K562 (cell line): ENCODE results near the gene PAQR8. TPM values are rescaled to one million over a fixed set of nuclear protein-coding genes. Genes with fewer than 3 reads are reported as not detected.

Source experiments
- ARID2 ChIP-seq: fragments of 450-650 bp; IDR thresholded peaks from 2 replicates; pipeline ENCODE4 v1.6.1; 2017; ENCODE audit warnings: antibody characterized with exemption, mild to moderate bottlenecking
- ATF1 ChIP-seq, 2 experiments: fragments of 450-650 bp in 1 of 2; IDR thresholded peaks; 2 replicates each; pipeline ENCODE4 v1.6.1; 2016; ENCODE audit warnings: missing compliant biosample characterization in 1 of 2, missing genetic modification characterization in 1 of 2
- BCL6 ChIP-seq: fragments of 250-450 bp; sonication (Bioruptor Pico); IDR thresholded peaks from 2 replicates; pipeline ENCODE4 v1.4.0; 2020
- BMI1 ChIP-seq: fragments of 150-350 bp; IDR thresholded peaks from 2 replicates; pipeline ENCODE4 v1.6.1; 2014; ENCODE audit warnings: low read length
- CBX1 ChIP-seq: sonication (generic); IDR thresholded peaks from 2 replicates; pipeline ENCODE4 v1.6.1; 2016; ENCODE audit warnings: antibody characterized with exemption, low read depth, mild to moderate bottlenecking
- CBX3 ChIP-seq, 2 experiments: IDR thresholded peaks; 1 replicate in 1 of 2; 2 replicates in 1 of 2; pipeline ENCODE4 v1.6.1; 2012; ENCODE audit warnings: inconsistent platforms in 2 of 2, low read length in 2 of 2, borderline replicate concordance in 1 of 2, control low read depth in 1 of 2
- CEBPZ ChIP-seq: fragments of 150-350 bp; IDR thresholded peaks from 2 replicates; pipeline ENCODE4 v1.6.1; 2014; ENCODE audit warnings: low read depth, mild to moderate bottlenecking, low read length, borderline replicate concordance
- DIDO1 ChIP-seq: fragments of 450-650 bp; IDR thresholded peaks from 2 replicates; pipeline ENCODE4 v1.6.1; 2016; ENCODE audit warnings: low read depth, missing biosample characterization, missing genetic modification characterization
- FOXJ3 ChIP-seq: sonication (generic); formaldehyde crosslinking; IDR thresholded peaks from 2 replicates; pipeline ENCODE4 v1.4.0; 2020; ENCODE audit warnings: mild to moderate bottlenecking, missing genetic modification reagents
- GABPA ChIP-seq: fragments of 200-800 bp; sonication (Bioruptor generic); conservative IDR thresholded peaks from 2 replicates; pipeline ENCODE4 v1.6.1; 2016; ENCODE audit warnings: low read depth, missing genetic modification characterization, missing compliant biosample characterization
- GATAD2B ChIP-seq: fragments of 450-650 bp; IDR thresholded peaks from 2 replicates; pipeline ENCODE4 v1.6.1; 2017; ENCODE audit warnings: mild to moderate bottlenecking, borderline replicate concordance
- GTF2B ChIP-seq: IDR thresholded peaks from 2 replicates; pipeline ENCODE4 v1.6.1; 2011; ENCODE audit not compliant: insufficient read length; ENCODE audit errors: extremely low read depth
- PKNOX1 ChIP-seq: fragments of 450-650 bp; IDR thresholded peaks from 2 replicates; pipeline ENCODE4 v1.6.1; 2016
- PRMT5 ChIP-seq: sonication (generic); formaldehyde crosslinking; IDR thresholded peaks from 2 replicates; pipeline ENCODE4 v1.5.0; 2020; ENCODE audit warnings: missing genetic modification reagents
- RBM17 ChIP-seq: fragments of 200-400 bp; formaldehyde crosslinking; IDR thresholded peaks from 2 replicates; pipeline ENCODE4 v1.6.1; 2017; ENCODE audit warnings: low read depth, mild to moderate bottlenecking, low read length, borderline replicate concordance
- SMARCA4 ChIP-seq: fragments of 450-650 bp; IDR thresholded peaks from 2 replicates; pipeline ENCODE4 v1.6.1; 2016
- TAF15 ChIP-seq: fragments of 200-400 bp; formaldehyde crosslinking; IDR thresholded peaks from 2 replicates; pipeline ENCODE4 v1.6.1; 2017; ENCODE audit warnings: mild to moderate bottlenecking, low read depth, low read length, moderate library complexity
- WHSC1 ChIP-seq: IDR thresholded peaks from one replicate; pipeline ENCODE4 v1.6.1; 2012; ENCODE audit warnings: low read length, control low read depth, inconsistent platforms
- XRCC5 ChIP-seq: fragments of 200-400 bp; formaldehyde crosslinking; IDR thresholded peaks from 2 replicates; pipeline ENCODE4 v1.6.1; 2017; ENCODE audit warnings: low read depth, mild to moderate bottlenecking, low read length
- YBX1 ChIP-seq: fragments of 450-650 bp; IDR thresholded peaks from 2 replicates; pipeline ENCODE4 v1.7.1; 2016; ENCODE audit warnings: mild to moderate bottlenecking
- ZBTB5 ChIP-seq: fragments of 450-650 bp; IDR thresholded peaks from 2 replicates; pipeline ENCODE4 v1.6.1; 2017; ENCODE audit warnings: antibody characterized with exemption
- ZBTB9 ChIP-seq: fragments of 450-650 bp; formaldehyde crosslinking; IDR thresholded peaks from 2 replicates; pipeline ENCODE4 v1.4.0; 2020; ENCODE audit warnings: mild to moderate bottlenecking, moderate library complexity
- ZNF695 ChIP-seq: fragments of 450-650 bp; formaldehyde crosslinking; IDR thresholded peaks from 2 replicates; pipeline ENCODE4 v1.4.0; 2020; ENCODE audit warnings: mild to moderate bottlenecking, moderate library complexity
- polyA plus RNA-seq, 8 experiments: library from polyadenylated mRNA; depleted of rRNA in 4 of 8; stranded (reverse) in 5 of 8; unstranded in 3 of 8; fragments of >200 nt; fragmentation: Nextera tagmentation in 2 of 8; fragmentation: Illumina TruSeq in 1 of 8; extraction: Ambion mirVana in 2 of 8; extraction: Trizol in 1 of 8; gene quantifications; 2 replicates each; pipeline versions ENCODE4 v1.2.1 to v1.2.3, GENCODE V29; 2011 to 2014; ENCODE audit warnings: inconsistent platforms in 1 of 8, missing spikeins in 1 of 8
- total RNA-seq, 7 experiments: library from RNA; depleted of rRNA in 6 of 7; stranded (reverse); fragments of >200 nt in 6 of 7; fragmentation: Illumina TruSeq in 2 of 7; extraction: Trizol in 2 of 7; gene quantifications; 2 replicates each; pipeline versions ENCODE4 v1.2.1 to v1.2.3, GENCODE V29; 2011 to 2021; ENCODE audit warnings: low replicate concordance in 1 of 7

Gene PAQR8
- total and polyA plus RNA-seq, 9 of the 15 experiments (the other 6 are each of a cell fraction or from before 2014, with no cell fraction given): 1.4 to 10.2 (median 3.5) TPM

GRCh38 chr6:52416629-52417151, 54.7 kb downstream of the PAQR8 start (continued):
- TF ChIP-seq ZBTB5: no peak
- no peak for TF ChIP-seq ZNF695 (CRISPR knock-in tag)
- TF ChIP-seq RBM17: no peak
- no peak for TF ChIP-seq CEBPZ
- TF ChIP-seq ARID2: peak; percentile 84
- no peak for TF ChIP-seq WHSC1
- TF ChIP-seq DIDO1: no peak
- TF ChIP-seq GTF2B: no peak
- TF ChIP-seq PRMT5 (CRISPR knock-in tag): no peak
- no peak for TF ChIP-seq CBX3 (IDR thresholded peaks at IDR 0.05; ENCODE audit: borderline replicate concordance in 1 of 2, low read length in 2 of 2)
- no peak for TF ChIP-seq GABPA (tag)
- TF ChIP-seq FOXJ3 (CRISPR knock-in tag): no peak
- no peak for TF ChIP-seq TAF15
- TF ChIP-seq YBX1: no peak
- TF ChIP-seq GATAD2B: no peak
- no peak for TF ChIP-seq ATF1 (CRISPR knock-in tag; IDR thresholded peaks at IDR 0.05)
- no peak for TF ChIP-seq ATF1 (tag; IDR thresholded peaks at IDR 0.05)
- TF ChIP-seq ZBTB9 (CRISPR knock-in tag): no peak
- TF ChIP-seq BCL6 (CRISPR knock-in tag): no peak
- no peak for TF ChIP-seq BMI1
- TF ChIP-seq SMARCA4: no peak
- no peak for TF ChIP-seq CBX1
- no peak for TF ChIP-seq XRCC5
- no peak for TF ChIP-seq PKNOX1
